Neural crest cell (in vitro differentiated cells): ENCODE data around the gene AIG1. TPM values are rescaled to one million over a fixed set of nuclear protein-coding genes. Genes with fewer than 3 reads are reported as not detected.

Experiments used
- DNase-seq: peaks from one replicate; pipeline ENCODE4 v3.0.0; 2021; ENCODE audit warnings: low read depth, mixed read lengths, low spot score
- H3K27ac Mint-ChIP-seq: one replicate; pipeline ENCODE4 v1.8.0; 2021; ENCODE audit warnings: mild to moderate bottlenecking, mixed read lengths; ENCODE audit not compliant: unreplicated experiment
- H3K27me3 Mint-ChIP-seq: 2 replicates; pipeline ENCODE4 v1.8.0; 2021; ENCODE audit warnings: low read depth, mild to moderate bottlenecking, mixed read lengths
- H3K36me3 Mint-ChIP-seq: 2 replicates; pipeline ENCODE4 v1.8.0; 2021; ENCODE audit warnings: low read depth, mild to moderate bottlenecking, mixed read lengths
- H3K4me1 Mint-ChIP-seq: 2 replicates; pipeline ENCODE4 v1.8.0; 2021; ENCODE audit warnings: mixed read lengths
- H3K4me3 Mint-ChIP-seq: one replicate; pipeline ENCODE4 v1.8.0; 2021; ENCODE audit warnings: mild to moderate bottlenecking, mixed read lengths
- H3K9me3 Mint-ChIP-seq: 2 replicates; pipeline ENCODE4 v1.8.0; 2021; ENCODE audit warnings: mixed read lengths
- total RNA-seq: library from RNA; stranded (reverse); gene quantifications from 2 replicates; pipeline ENCODE4 v1.2.1, GENCODE V29; 2021
- TF ChIP-seq, protein P1 (sequence below): fragments of 200-600 bp; sonication (generic); conservative IDR thresholded peaks from 2 replicates; pipeline ENCODE4 v1.5.0; 2021; ENCODE audit warnings: antibody characterized with exemption, mild to moderate bottlenecking

The AIG1 gene
- total RNA-seq, 1 donor from 2014 or later: 22.9 TPM

DNA sequence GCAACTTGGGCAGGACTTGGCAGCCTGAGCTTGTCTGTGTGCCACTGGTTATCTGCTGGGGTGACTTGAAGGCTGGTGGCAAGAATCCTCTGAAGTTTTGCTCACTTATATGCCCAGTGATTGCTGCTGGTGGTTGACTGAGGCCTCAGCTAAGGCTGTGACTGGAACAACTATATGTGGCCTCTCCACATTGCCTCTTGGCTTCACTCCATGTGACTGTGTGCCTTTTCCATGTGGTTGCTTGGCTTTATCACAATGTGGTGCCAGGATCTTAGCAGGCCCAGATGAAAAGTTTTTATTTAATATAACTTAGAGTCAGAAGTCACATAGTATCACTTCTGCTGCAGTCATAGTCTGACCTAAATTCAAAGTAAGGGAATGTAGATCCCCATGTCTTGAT lies 285.3 kb downstream of the AIG1 start:
- H3K27ac Mint-ChIP-seq: no peak overlapping the region

DNA sequence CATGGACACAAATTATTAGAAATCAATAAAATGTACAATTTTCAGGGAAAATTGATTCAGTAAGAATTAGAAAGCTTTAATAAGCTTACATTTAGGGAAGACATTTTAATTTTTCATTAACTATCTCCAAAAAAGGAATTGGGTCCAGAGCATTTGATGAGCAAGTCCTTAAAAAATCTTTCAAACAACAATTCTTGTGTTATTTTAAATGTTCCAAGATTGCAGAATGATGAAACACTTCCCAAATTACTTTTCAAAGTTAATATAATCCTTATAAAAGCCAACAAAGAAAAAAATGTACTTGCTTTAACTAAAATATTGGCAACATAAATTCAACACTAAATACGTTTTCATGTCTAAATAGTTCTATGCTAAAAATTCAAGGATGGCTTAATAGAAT lies 287.8 kb downstream of the AIG1 start:
- Mint-ChIP-seq H3K36me3 (peaks cover 7% of the 10 kb centered on the region), H3K27me3 (no peaks in the 10 kb centered on the region), H3K27ac (no peak overlapping the region), H3K4me1 (no peaks in the 10 kb centered on the region), H3K4me3 (no peak overlapping the region), H3K9me3 (peaks cover 20% of the 10 kb centered on the region)
- no peak for DNase-seq
- TF ChIP-seq, protein P1, sequence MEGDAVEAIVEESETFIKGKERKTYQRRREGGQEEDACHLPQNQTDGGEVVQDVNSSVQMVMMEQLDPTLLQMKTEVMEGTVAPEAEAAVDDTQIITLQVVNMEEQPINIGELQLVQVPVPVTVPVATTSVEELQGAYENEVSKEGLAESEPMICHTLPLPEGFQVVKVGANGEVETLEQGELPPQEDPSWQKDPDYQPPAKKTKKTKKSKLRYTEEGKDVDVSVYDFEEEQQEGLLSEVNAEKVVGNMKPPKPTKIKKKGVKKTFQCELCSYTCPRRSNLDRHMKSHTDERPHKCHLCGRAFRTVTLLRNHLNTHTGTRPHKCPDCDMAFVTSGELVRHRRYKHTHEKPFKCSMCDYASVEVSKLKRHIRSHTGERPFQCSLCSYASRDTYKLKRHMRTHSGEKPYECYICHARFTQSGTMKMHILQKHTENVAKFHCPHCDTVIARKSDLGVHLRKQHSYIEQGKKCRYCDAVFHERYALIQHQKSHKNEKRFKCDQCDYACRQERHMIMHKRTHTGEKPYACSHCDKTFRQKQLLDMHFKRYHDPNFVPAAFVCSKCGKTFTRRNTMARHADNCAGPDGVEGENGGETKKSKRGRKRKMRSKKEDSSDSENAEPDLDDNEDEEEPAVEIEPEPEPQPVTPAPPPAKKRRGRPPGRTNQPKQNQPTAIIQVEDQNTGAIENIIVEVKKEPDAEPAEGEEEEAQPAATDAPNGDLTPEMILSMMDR: no peak

More for the DNA sequence above, 285.3 kb downstream of the AIG1 start:
- Mint-ChIP-seq H3K9me3 (peaks cover under 1% of the 10 kb centered on the region), H3K27me3 (no peaks in the 10 kb centered on the region), H3K4me3 (no peak overlapping the region), H3K36me3 (no peaks in the 10 kb centered on the region), H3K4me1 (no peaks in the 10 kb centered on the region)
- DNase-seq: no peak
- TF ChIP-seq, protein P1: no peak

DNA sequence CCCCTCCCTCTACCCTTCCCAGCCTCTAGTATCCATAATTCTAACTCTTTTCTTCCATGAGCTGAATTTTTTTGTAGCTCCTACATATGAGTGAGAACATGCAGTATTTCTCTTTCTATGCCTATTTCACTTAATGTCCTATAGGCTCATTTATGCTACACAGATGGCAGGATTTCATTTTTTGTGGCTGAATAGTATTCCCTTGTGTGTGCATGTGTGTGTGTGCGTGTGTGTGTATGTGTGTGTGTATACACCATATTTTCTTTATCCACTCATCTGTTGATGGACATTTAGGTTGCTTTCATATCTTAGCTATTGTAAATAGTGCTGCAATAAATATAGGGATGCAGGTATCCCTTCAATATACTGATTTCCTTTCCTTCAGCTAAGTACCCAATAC lies 288.8 kb downstream of the AIG1 start:
- H3K4me3 Mint-ChIP-seq: no peak overlapping the region

DNA sequence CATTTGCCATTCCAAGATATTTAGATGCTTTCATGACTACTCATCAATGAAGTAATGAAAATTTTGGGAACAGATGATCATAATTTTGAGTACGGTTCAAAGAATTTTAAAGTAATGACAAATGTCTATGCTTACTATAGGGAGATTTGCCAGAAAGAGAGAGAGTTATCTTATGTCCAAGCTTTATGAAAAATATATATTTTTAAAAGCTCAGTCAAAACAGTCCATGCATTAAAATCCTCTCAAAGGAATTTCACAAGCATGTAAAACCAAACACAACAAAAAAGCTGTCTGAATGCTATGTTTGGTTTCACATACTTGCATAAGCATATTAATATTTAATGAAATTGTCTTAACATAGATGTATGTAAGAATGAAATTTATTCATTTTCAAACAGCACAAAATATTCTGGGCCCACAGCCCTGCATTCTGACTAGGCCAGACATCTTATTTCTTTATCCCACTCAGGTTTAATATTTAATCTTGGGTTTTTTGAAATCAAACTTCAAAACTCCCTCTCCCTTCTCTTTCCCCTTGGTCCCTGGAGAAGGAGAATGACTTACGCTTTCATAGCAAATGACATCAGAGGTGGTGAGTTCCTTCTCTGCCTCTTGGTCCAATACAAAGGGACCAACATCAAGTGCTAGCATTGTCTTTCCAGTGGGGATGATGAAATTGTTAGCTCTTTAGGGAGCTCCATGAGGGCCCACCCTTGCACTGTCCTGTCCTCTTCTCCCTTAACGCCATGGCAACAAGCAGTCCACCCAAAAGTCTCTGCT lies 295.6 kb downstream of the AIG1 start:
- no peak for DNase-seq
- no peaks in the 10 kb centered on the region for H3K4me1 Mint-ChIP-seq
- H3K36me3 Mint-ChIP-seq: peaks cover 13% of the 10 kb centered on the region
- TF ChIP-seq, protein P1: no peak
- no peaks in the 10 kb centered on the region for H3K27me3 Mint-ChIP-seq
- H3K4me3 Mint-ChIP-seq: no peak overlapping the region
- no peak overlapping the region for H3K27ac Mint-ChIP-seq
- H3K9me3 Mint-ChIP-seq: peaks cover 22% of the 10 kb centered on the region

More for the DNA sequence above, 288.8 kb downstream of the AIG1 start:
- Mint-ChIP-seq H3K4me1 (no peaks in the 10 kb centered on the region), H3K9me3 (peaks cover 25% of the 10 kb centered on the region), H3K27ac (no peak overlapping the region), H3K36me3 (peaks cover 13% of the 10 kb centered on the region), H3K27me3 (no peaks in the 10 kb centered on the region)
- DNase-seq: no peak
- TF ChIP-seq, protein P1: no peak

DNA sequence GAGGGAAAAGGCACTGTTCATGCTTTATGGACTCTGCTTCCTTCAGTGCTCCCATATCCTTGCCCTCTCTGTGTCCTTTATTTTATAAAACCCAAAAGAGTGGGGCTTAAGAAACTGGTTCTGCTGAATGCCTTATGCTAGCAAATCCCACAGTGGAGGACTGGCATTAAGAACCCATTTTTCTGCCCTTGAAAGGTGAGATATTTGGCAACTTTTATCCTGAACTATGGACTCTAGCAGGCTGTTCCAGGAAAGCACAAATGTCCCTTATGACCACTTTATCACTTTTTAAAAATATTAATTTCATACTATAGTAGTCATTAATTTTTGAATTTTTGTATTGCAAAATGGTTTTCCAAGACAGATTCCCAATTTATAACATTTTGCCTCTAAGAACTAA lies 296.5 kb downstream of the AIG1 start:
- DNase-seq: no peak
- H3K4me3 Mint-ChIP-seq: no peak overlapping the region
- peaks cover 8% of the 10 kb centered on the region for H3K36me3 Mint-ChIP-seq
- H3K27ac Mint-ChIP-seq: no peak overlapping the region
- TF ChIP-seq, protein P1: no peak
- no peaks in the 10 kb centered on the region for H3K27me3 Mint-ChIP-seq
- H3K4me1 Mint-ChIP-seq: no peaks in the 10 kb centered on the region
- peaks cover 14% of the 10 kb centered on the region for H3K9me3 Mint-ChIP-seq
